SU-DHL-6 (cell line): Measurements from ENCODE around the gene TJP1.

Experiments
- H2AFZ ChIP-seq: fragments of 200-600 bp; sonication (generic); 2 replicates; pipeline ENCODE4 v1.6.1; 2014; ENCODE audit warnings: low read depth, mild to moderate bottlenecking, moderate library complexity, mixed read lengths, antibody characterized with exemption, low read length; ENCODE audit not compliant: severe bottlenecking
- H3F3A ChIP-seq: fragments of 200-600 bp; shearing (Covaris generic); 2 replicates; pipeline ENCODE4 v1.6.0; 2016; ENCODE audit warnings: antibody characterized with exemption, mild to moderate bottlenecking; ENCODE audit not compliant: insufficient read depth
- H3K27ac ChIP-seq: fragments of 200-600 bp; sonication (generic); 2 replicates; pipeline ENCODE4 v1.5.1; 2016; ENCODE audit warnings: low read depth, mild to moderate bottlenecking, low read length, moderate library complexity, mixed read lengths
- H3K27me3 ChIP-seq: fragments of 200-600 bp; sonication (generic), shearing (Covaris generic); 2 replicates; pipeline ENCODE4 v1.6.0; 2014; ENCODE audit warnings: mild to moderate bottlenecking, low read length
- H3K36me3 ChIP-seq: fragments of 200-600 bp; sonication (generic); 2 replicates; pipeline ENCODE4 v1.6.1; 2014; ENCODE audit warnings: mild to moderate bottlenecking, low read length, mixed read lengths
- H3K4me2 ChIP-seq: fragments of 300-600, 200-600 bp; shearing (Covaris generic), sonication (generic); 2 replicates; pipeline ENCODE4 v1.6.0; 2014; ENCODE audit warnings: low read length, low read depth, mild to moderate bottlenecking; ENCODE audit not compliant: poor library complexity, severe bottlenecking
- H3K4me3 ChIP-seq: fragments of 200-600 bp; sonication (generic); 2 replicates; pipeline ENCODE4 v1.5.1; 2014; ENCODE audit warnings: antibody characterized with exemption, low read length, mild to moderate bottlenecking, mixed read lengths; ENCODE audit not compliant: insufficient read depth, poor library complexity, severe bottlenecking
- H3K79me2 ChIP-seq: fragments of 200-600 bp; sonication (generic); 2 replicates; pipeline ENCODE4 v1.6.1; 2014; ENCODE audit warnings: mild to moderate bottlenecking, low read length, moderate library complexity; ENCODE audit not compliant: insufficient read depth
- H3K9ac ChIP-seq: fragments of 200-600 bp; sonication (generic); 2 replicates; pipeline ENCODE4 v1.7.0; 2014; ENCODE audit warnings: mild to moderate bottlenecking, low read length
- H3K9me2 ChIP-seq: fragments of 200-600 bp; sonication (generic); replicated peaks from 2 replicates; pipeline ENCODE4 v1.6.1; 2014; ENCODE audit warnings: low read length; ENCODE audit not compliant: insufficient read depth
- H3K9me3 ChIP-seq: fragments of 200-600 bp; sonication (generic); 2 replicates; pipeline ENCODE4 v1.6.1; 2014; ENCODE audit warnings: low read length, mixed read lengths; ENCODE audit not compliant: insufficient read depth
- H4K20me1 ChIP-seq: fragments of 200-600 bp; sonication (generic); 2 replicates; pipeline ENCODE4 v1.6.1; 2014; ENCODE audit warnings: low read depth, mild to moderate bottlenecking, antibody characterized with exemption, low read length, moderate library complexity, mixed read lengths
- EZH2phosphoT487 ChIP-seq: fragments of 200-600 bp; sonication (generic), shearing (Covaris generic); conservative IDR thresholded peaks from 2 replicates; pipeline ENCODE4 v1.6.1; 2018; ENCODE audit warnings: mild to moderate bottlenecking, antibody characterized with exemption, low read length, moderate library complexity, mixed read lengths
- TF ChIP-seq, protein P1 (sequence below): fragments of 200-600 bp; sonication (generic); IDR thresholded peaks from one replicate; pipeline ENCODE4 v1.5.1; 2017; ENCODE audit warnings: antibody characterized with exemption, mild to moderate bottlenecking, low read length, moderate library complexity; ENCODE audit not compliant: insufficient read depth, poor library complexity, severe bottlenecking

TJP1 gene

DNA sequence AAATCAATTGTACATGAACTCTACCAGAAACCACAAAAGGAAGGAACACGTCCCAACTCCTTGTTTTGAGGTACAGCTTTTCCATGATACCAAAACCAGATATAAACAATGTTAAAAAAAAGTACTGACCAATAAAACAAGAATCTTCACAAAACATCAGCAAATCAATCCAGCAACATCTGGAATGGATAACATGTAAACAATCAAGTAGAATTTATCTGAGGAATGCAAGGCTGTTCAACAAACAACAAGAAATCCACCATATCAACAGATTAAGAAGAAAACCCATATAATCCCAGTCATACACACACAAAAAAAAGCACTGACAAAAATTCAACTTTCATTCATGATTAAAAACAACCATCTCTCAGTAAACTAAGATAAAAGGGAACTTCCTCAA, 26.7 kb downstream of the TJP1 start:
- no peaks in the 10 kb centered on the region for H3K27me3 ChIP-seq
- H4K20me1 ChIP-seq: no peaks in the 10 kb centered on the region
- H3K9me3 ChIP-seq: no peaks in the 10 kb centered on the region
- no peak overlapping the region for H2AFZ ChIP-seq
- no peaks in the 10 kb centered on the region for H3F3A ChIP-seq
- H3K36me3 ChIP-seq: no peaks in the 10 kb centered on the region
- no peak overlapping the region for H3K27ac ChIP-seq
- H3K4me2 ChIP-seq: no peak overlapping the region
- no peak for TF ChIP-seq EZH2phosphoT487
- TF ChIP-seq, protein P1, sequence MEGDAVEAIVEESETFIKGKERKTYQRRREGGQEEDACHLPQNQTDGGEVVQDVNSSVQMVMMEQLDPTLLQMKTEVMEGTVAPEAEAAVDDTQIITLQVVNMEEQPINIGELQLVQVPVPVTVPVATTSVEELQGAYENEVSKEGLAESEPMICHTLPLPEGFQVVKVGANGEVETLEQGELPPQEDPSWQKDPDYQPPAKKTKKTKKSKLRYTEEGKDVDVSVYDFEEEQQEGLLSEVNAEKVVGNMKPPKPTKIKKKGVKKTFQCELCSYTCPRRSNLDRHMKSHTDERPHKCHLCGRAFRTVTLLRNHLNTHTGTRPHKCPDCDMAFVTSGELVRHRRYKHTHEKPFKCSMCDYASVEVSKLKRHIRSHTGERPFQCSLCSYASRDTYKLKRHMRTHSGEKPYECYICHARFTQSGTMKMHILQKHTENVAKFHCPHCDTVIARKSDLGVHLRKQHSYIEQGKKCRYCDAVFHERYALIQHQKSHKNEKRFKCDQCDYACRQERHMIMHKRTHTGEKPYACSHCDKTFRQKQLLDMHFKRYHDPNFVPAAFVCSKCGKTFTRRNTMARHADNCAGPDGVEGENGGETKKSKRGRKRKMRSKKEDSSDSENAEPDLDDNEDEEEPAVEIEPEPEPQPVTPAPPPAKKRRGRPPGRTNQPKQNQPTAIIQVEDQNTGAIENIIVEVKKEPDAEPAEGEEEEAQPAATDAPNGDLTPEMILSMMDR: no peak
- H3K4me3 ChIP-seq: no peak overlapping the region
- H3K9me2 ChIP-seq: no peaks in the 10 kb centered on the region
- no peaks in the 10 kb centered on the region for H3K79me2 ChIP-seq
- H3K9ac ChIP-seq: no peak overlapping the region

DNA sequence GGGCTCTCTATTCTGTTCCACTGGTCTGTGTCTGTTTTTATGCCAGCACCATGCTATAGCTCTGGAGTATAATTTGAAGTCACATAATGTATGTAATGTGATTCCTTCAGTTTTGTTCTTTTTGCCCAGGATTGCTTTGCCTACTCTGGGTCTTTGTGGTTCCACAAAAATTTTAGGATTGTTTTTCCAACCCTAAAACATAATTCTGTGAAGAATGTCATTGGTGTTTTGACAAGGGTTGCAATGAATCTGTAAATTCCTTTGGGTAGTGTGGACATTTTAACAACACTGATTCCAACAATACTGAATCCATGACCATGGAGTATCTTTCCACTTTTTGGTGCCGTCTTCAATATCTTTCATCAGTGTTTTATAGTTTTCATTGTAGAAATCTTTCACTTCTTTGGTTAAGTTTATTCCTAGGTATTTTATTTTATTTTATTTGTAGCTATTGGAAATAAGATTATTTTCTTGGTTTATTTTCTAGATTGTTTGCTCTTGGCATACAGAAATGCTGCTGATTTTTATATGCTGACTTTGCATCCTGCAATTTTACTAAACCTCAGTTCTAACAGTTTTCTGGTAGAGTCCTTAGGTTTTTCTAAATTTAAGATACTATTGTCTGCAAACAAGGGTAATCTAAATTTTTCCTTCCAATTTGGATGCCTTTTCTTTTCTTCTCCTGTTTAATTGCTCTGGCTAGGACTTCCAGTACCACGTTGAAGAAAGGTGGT, 29.7 kb downstream of the TJP1 start:
- Histone ChIP-seq H3K9ac (no peak overlapping the region), H3K36me3 (no peaks in the 10 kb centered on the region), H3F3A (no peaks in the 10 kb centered on the region), H3K27me3 (no peaks in the 10 kb centered on the region), H3K9me2 (no peaks in the 10 kb centered on the region), H3K9me3 (no peaks in the 10 kb centered on the region), H3K79me2 (no peaks in the 10 kb centered on the region), H4K20me1 (no peaks in the 10 kb centered on the region), H3K4me2 (no peak overlapping the region), H2AFZ (no peak overlapping the region), H3K27ac (no peak overlapping the region), H3K4me3 (no peak overlapping the region)
- no peak for TF ChIP-seq EZH2phosphoT487
- TF ChIP-seq, protein P1: no peak

DNA sequence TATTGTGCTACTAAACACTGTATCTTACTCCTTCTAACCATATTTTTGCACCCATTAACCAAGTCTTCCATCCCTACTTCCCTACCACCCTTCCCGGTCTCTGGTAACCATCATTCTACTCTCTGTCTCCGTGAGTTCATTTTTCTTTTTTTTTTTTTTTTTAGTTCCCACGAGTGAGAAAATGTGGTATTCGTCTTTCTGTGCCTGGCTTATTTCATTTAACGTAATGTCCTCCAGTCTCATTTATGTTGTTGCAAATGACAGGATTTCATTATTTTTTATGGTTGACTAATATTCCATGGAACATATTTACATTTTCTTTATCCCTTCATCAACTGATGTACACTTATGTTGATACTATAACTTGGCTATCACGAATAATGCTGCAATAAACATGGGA, 31.7 kb downstream of the TJP1 start:
- H3K4me3 ChIP-seq: no peak overlapping the region
- H3K27me3 ChIP-seq: no peaks in the 10 kb centered on the region
- no peak overlapping the region for H3K4me2 ChIP-seq
- H3K9me2 ChIP-seq: no peaks in the 10 kb centered on the region
- H3K36me3 ChIP-seq: no peaks in the 10 kb centered on the region
- no peaks in the 10 kb centered on the region for H3F3A ChIP-seq
- TF ChIP-seq EZH2phosphoT487: no peak
- TF ChIP-seq, protein P1: no peak
- H3K27ac ChIP-seq: no peak overlapping the region
- no peaks in the 10 kb centered on the region for H3K9me3 ChIP-seq
- no peaks in the 10 kb centered on the region for H4K20me1 ChIP-seq
- H2AFZ ChIP-seq: no peak overlapping the region
- no peaks in the 10 kb centered on the region for H3K79me2 ChIP-seq
- no peak overlapping the region for H3K9ac ChIP-seq
